ENCODE data around the gene TMEM181. TPM values are rescaled to one million over a fixed set of nuclear protein-coding genes. Genes with fewer than 3 reads are reported as not detected.

The TMEM181 gene
- total and polyA plus RNA-seq, 2 of the 13 experiments (the other 11 are each of a cell fraction or from before 2014, with no cell fraction given), result 59.1 to 108 TPM

DNA sequence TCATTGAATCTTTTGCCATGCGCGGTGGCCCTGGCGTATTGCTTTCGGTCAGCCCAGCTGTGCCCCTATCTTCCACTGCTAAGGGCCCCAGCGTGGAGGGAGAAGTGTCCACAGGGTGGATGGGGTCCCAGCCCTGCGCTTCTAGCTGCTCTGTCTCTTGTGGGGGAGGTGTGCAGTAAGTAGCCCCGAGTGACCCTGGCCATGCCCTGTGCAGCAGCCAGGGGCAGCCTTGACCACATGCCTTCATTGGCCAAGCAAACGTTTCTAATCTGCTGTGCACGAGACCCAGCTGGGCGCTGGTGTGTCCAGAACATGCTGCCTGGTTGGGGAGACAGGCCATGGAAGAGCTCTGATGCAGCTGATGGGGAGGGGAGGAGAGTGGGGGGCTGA is 13.6 kb downstream of the TMEM181 start (continued):
- TF ChIP-seq, protein P1, sequence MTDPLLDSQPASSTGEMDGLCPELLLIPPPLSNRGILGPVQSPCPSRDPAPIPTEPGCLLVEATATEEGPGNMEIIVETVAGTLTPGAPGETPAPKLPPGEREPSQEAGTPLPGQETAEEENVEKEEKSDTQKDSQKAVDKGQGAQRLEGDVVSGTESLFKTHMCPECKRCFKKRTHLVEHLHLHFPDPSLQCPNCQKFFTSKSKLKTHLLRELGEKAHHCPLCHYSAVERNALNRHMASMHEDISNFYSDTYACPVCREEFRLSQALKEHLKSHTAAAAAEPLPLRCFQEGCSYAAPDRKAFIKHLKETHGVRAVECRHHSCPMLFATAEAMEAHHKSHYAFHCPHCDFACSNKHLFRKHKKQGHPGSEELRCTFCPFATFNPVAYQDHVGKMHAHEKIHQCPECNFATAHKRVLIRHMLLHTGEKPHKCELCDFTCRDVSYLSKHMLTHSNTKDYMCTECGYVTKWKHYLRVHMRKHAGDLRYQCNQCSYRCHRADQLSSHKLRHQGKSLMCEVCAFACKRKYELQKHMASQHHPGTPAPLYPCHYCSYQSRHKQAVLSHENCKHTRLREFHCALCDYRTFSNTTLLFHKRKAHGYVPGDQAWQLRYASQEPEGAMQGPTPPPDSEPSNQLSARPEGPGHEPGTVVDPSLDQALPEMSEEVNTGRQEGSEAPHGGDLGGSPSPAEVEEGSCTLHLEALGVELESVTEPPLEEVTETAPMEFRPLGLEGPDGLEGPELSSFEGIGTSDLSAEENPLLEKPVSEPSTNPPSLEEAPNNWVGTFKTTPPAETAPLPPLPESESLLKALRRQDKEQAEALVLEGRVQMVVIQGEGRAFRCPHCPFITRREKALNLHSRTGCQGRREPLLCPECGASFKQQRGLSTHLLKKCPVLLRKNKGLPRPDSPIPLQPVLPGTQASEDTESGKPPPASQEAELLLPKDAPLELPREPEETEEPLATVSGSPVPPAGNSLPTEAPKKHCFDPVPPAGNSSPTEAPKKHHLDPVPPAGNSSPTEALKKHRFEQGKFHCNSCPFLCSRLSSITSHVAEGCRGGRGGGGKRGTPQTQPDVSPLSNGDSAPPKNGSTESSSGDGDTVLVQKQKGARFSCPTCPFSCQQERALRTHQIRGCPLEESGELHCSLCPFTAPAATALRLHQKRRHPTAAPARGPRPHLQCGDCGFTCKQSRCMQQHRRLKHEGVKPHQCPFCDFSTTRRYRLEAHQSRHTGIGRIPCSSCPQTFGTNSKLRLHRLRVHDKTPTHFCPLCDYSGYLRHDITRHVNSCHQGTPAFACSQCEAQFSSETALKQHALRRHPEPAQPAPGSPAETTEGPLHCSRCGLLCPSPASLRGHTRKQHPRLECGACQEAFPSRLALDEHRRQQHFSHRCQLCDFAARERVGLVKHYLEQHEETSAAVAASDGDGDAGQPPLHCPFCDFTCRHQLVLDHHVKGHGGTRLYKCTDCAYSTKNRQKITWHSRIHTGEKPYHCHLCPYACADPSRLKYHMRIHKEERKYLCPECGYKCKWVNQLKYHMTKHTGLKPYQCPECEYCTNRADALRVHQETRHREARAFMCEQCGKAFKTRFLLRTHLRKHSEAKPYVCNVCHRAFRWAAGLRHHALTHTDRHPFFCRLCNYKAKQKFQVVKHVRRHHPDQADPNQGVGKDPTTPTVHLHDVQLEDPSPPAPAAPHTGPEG (CRISPR knock-in tag; IDR thresholded peaks at IDR 0.05), result no peak
- TF ChIP-seq BRCA1 (CRISPR knock-in tag; IDR thresholded peaks at IDR 0.05) (no peak), DPF2 (CRISPR knock-in tag; IDR thresholded peaks at IDR 0.05; ENCODE audit: borderline replicate concordance, low read depth) (0 out of 2 replicates have a peak, but pooled peaks have one; percentile 22), KDM6A (CRISPR knock-in tag; IDR thresholded peaks at IDR 0.05; ENCODE audit: low read depth) (no peak), ZNF350 (CRISPR knock-in tag; IDR thresholded peaks at IDR 0.05; ENCODE audit: borderline replicate concordance, low read depth) (no peak), ZBTB38 (CRISPR knock-in tag; IDR thresholded peaks at IDR 0.05) (peak; percentile 65), ZNF749 (CRISPR knock-in tag; IDR thresholded peaks at IDR 0.05; ENCODE audit: borderline replicate concordance) (no peak), SP5 (CRISPR knock-in tag; IDR thresholded peaks at IDR 0.05; ENCODE audit: borderline replicate concordance, low read depth) (no peak), ELF4 (CRISPR knock-in tag; IDR thresholded peaks at IDR 0.05; ENCODE audit: borderline replicate concordance) (no peak), FOXA1 (IDR thresholded peaks at IDR 0.05) (no peak), FOXA1 (CRISPR knock-in tag; IDR thresholded peaks at IDR 0.05) (no peak), YEATS2 (CRISPR knock-in tag; IDR thresholded peaks at IDR 0.05; ENCODE audit: borderline replicate concordance) (no peak), FOSL1 (CRISPR knock-in tag; IDR thresholded peaks at IDR 0.05; ENCODE audit: borderline replicate concordance) (no peak)
- TF ChIP-seq, protein P2, sequence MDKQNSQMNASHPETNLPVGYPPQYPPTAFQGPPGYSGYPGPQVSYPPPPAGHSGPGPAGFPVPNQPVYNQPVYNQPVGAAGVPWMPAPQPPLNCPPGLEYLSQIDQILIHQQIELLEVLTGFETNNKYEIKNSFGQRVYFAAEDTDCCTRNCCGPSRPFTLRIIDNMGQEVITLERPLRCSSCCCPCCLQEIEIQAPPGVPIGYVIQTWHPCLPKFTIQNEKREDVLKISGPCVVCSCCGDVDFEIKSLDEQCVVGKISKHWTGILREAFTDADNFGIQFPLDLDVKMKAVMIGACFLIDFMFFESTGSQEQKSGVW (CRISPR knock-in tag; IDR thresholded peaks at IDR 0.05; ENCODE audit: borderline replicate concordance), result no peak
- TF ChIP-seq, protein P3, sequence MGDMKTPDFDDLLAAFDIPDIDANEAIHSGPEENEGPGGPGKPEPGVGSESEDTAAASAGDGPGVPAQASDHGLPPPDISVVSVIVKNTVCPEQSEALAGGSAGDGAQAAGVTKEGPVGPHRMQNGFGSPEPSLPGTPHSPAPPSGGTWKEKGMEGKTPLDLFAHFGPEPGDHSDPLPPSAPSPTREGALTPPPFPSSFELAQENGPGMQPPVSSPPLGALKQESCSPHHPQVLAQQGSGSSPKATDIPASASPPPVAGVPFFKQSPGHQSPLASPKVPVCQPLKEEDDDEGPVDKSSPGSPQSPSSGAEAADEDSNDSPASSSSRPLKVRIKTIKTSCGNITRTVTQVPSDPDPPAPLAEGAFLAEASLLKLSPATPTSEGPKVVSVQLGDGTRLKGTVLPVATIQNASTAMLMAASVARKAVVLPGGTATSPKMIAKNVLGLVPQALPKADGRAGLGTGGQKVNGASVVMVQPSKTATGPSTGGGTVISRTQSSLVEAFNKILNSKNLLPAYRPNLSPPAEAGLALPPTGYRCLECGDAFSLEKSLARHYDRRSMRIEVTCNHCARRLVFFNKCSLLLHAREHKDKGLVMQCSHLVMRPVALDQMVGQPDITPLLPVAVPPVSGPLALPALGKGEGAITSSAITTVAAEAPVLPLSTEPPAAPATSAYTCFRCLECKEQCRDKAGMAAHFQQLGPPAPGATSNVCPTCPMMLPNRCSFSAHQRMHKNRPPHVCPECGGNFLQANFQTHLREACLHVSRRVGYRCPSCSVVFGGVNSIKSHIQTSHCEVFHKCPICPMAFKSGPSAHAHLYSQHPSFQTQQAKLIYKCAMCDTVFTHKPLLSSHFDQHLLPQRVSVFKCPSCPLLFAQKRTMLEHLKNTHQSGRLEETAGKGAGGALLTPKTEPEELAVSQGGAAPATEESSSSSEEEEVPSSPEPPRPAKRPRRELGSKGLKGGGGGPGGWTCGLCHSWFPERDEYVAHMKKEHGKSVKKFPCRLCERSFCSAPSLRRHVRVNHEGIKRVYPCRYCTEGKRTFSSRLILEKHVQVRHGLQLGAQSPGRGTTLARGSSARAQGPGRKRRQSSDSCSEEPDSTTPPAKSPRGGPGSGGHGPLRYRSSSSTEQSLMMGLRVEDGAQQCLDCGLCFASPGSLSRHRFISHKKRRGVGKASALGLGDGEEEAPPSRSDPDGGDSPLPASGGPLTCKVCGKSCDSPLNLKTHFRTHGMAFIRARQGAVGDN (CRISPR knock-in tag; IDR thresholded peaks at IDR 0.05), result peak; percentile 78

All from HepG2 (cell line).